Sigmoid colon (tissue), 4 donors: Measurements from ENCODE around the gene CSF2RB.

Source experiments
- CTCF ChIP-seq, 4 experiments: fragments of 450-650 bp in 3 of 4; fragments of 200-600 bp in 1 of 4; IDR thresholded peaks; one replicate each; pipeline ENCODE4 v1.5.1; 2016 to 2019; ENCODE audit warnings: antibody characterized with exemption in 4 of 4, mild to moderate bottlenecking in 3 of 4, moderate library complexity in 2 of 4
- EP300 ChIP-seq, 4 donors: sonication (generic); formaldehyde crosslinking; IDR thresholded peaks; one replicate each; pipeline ENCODE4 v1.6.1; 2017; ENCODE audit warnings: antibody characterized with exemption in 4 of 4
- POLR2A ChIP-seq, 2 donors: fragments of 450-650 bp; IDR thresholded peaks; one replicate each; pipeline ENCODE4 v1.6.1; 2016; ENCODE audit warnings: antibody characterized with exemption in 2 of 2, mild to moderate bottlenecking in 2 of 2, moderate library complexity in 2 of 2
- POLR2AphosphoS5 ChIP-seq, 4 donors: sonication (generic); formaldehyde crosslinking; IDR thresholded peaks; one replicate each; pipeline ENCODE4 v1.6.1; 2017; ENCODE audit warnings: antibody characterized with exemption in 4 of 4

- TF ChIP-seq CTCF (IDR thresholded peaks at IDR 0.05), result peak; percentile 92 to 94 (median 93)
- TF ChIP-seq EP300 (IDR thresholded peaks at IDR 0.05), result no peak
- peak in 1 of 4 donors; percentile 57 for TF ChIP-seq POLR2AphosphoS5 (IDR thresholded peaks at IDR 0.05)
- TF ChIP-seq POLR2A (IDR thresholded peaks at IDR 0.05), result no peak
These were observed 64.7 kb downstream of the CSF2RB start for GRCh38 chr22:36977947-36978660.
